T-helper 9 cell (primary cell): ENCODE measurements around the gene SDK2.

Source experiments
- DNase-seq: peaks from one replicate; pipeline ENCODE4 v3.0.0-alpha.2; 2020

The SDK2 gene

DNA sequence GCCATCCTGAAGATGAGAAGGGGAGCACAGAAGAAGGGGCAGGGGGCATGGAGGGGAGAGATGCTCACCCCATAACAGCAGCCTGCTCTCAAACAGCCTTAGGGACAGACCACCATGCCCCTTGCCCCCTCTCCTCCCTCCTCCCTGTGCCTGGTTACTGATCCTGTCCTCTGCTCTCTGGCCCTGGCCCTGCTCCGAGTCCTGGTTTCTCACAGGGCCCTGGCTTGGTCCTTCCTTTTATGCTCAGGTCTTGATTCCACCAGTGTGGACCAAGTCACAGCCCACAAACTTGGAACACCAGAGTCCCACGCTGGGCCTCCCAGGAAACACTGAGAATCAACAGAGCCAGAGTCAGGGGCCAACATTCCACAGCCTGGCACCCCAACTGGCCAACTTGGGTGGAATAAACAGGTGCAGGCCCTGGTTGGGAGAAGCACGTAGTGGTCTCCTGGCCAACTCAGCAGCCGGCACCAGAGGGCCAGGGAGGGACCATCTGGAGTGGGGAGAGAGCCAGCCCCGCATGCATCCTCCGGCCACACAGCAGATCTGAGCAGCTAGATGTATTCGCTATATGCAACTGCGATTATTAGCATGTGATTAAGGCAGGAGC is 287.6 kb downstream of the SDK2 start:
- DNase-seq = no peak

DNA sequence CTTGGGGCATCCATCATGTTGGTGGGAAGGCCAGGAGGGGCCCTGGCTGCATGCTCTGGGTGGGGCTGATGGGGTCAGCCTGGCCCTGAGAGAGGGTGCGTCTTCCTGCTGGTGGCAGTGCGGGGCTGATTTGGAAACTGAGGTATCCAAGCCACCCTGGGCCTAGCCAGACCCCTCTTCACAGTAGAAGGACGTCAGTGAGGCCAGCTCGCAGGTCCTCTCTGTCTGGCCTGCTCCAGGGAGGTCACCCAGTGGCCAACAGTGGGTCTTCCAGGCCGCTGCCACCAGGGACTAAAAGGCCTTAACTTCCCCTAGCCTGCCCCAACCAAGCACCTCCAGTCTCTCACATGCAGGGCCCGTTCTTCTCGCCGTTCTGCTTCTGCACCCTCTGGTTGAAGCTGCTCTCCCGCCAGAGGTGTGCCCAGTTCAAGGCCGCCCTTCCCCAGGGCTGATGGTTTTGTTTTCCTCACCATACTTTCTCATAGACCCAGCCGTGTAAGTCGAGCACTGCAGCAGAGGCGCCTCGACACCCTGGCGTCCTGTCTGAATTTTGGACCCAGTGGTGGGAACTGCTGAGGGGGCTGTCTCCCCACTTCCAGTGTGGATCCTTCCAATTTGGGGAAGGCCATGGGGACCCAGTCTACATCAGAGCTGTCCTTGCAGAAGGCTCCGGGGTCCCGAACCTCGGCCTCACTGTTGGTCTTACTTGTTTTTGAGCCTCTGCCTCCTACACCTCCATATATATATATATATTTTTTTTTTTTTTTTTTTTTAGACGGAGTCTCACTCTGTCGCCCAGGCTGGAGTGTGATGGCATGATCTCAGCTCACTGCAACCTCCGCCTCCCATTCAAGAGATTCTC is 289.6 kb downstream of the SDK2 start:
- DNase-seq = no peak

DNA sequence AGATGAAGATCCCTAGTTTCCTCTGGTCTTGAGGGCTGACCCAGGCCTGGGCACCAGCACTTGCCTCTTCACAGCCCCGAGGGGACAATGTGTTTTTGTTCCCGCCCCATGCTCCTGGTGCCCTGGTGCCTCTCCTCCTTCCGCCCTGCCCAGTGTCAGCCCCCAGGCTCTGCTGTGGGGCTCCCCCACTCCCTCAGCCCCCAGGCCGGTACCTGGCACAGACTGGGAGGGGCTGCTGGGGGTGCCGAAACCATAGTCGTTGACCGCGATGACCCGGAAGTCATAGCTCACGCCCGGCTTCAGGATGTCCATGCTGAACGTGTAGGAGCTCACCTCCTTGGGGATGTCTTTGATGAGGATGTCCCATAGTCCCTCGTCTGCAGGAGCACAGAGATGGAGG is 292.0 kb downstream of the SDK2 start:
- DNase-seq = no peak

DNA sequence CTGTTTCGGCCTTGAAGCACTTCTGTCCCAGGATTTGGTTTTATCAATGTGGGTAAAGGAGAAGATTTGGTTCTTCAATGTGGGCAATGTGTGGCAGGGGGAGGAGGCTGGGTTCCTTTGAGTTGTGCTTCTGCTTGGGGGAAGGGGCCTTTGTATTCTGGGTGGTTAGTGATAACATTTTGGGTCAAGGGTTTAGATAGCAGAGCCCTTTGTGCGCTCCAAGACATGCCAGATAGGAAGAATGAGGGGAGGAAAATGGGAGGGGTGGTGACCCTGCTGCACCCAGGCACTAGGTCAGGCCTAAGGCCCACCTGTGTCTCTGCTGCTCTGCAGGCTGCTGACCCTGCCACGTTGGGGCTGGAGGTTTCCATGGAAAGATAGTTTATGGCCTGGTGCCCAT is 292.5 kb downstream of the SDK2 start:
- DNase-seq = no peak

DNA sequence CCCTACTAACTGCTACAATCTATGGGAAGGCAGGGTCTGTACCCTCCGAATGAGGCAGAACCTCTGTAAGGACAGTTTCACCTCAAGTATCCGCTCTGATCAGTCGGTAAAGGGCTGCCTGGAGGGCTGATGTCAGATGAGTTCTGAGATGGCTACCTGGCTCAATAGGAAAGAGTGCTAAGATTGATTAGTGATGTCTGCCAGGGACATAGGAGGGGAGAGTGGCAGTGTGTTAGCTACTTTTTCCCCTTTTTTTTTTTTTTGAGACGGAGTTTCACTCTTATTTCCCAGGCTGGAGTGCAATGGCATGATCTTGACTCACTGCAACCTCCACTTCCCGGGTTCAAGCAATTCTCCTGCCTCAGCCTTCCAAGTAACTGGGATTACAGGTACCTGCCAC is 293.4 kb downstream of the SDK2 start:
- no peak for DNase-seq

DNA sequence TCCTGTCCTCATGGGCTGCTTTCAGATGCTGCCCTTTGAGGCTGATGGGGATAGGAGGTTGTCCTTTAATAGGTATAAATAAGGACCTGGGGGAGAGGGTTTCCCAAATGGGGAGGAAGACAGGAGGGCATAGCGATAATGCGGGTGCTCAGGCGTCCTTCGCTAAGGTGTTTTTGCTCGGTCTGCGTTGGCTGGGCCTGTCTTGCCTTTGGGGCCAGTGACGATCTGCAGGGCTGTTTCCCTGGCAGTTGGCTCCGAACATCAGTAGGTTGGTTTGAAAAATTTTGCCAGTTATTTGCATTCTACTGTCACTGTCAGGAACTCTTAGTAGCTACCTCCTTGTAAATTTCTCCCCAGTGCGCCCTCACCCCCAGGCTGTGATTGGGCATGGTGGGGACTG is 294.6 kb downstream of the SDK2 start:
- DNase-seq = no peak

DNA sequence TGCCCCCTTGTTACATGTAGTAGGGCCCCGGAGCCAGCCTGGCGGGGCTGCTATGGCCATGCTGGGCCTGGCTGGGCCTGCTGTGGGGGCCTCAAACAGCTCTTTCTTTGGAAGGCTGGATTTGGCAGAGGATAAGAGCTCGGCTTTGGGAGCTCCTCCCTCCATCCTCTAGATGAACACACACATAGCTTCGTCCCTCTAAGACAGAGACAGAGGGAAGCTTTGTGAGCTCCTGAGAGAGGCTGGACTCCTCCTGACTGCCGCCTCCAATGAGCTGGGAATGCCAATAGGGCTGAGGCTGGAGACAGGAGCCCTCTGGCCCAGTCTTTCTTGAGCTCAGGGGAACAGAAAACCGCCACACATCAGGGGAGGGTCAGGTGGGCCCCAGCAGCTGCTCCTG is 295.1 kb downstream of the SDK2 start:
- no peak for DNase-seq

DNA sequence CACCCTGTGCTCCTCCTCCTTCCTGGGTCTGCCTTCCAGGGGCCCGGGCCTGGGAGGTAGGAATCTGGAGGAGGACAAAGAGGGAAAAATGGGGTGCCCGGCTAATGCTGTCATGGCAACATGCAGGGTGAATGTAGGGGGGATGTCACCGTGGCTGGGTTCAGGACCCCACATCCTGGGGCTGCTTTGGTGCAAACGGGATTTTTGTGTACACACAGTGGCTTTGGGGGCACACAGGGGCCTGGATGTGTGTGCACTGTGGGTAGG is 295.5 kb downstream of the SDK2 start:
- no peak for DNase-seq

DNA sequence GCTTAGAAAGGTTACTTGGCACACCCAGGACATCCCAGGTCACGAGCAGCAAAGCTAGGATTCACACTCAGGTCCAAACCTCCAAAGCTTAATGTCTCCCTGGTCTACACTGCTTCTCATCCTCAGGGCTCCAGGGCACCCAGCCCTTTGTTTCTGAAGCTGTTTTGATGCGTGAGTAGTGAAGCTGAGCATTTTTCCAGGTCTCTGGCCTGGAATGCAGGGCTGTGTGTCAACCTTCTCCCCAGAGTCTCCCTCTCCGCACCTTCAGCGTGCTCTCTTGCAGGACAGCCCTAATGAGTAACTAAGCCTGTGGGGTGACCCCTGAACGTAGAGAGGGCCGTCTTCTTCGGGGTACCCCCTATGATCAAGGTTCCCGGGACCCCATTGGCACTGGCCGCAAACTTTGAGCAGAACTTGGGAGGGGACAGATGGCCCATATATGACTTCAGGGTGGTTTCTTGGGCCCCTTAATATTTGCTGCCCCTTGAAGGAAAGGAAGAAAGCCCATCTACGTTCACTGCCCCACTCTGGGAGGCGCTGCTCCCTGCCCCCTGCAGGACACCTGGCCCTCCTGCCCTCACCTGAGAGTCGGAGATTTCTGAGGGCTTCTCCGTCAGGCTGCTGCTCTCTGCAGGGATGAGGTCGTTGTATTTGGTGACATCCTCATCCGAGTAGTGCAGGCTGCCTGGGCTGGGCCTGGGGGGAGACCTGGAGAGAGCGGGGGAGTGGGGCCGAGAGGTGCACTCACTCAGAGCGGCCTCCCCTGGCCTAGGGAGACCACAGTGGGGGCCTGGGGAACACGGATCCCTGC is 296.0 kb downstream of the SDK2 start:
- DNase-seq = no peak

DNA sequence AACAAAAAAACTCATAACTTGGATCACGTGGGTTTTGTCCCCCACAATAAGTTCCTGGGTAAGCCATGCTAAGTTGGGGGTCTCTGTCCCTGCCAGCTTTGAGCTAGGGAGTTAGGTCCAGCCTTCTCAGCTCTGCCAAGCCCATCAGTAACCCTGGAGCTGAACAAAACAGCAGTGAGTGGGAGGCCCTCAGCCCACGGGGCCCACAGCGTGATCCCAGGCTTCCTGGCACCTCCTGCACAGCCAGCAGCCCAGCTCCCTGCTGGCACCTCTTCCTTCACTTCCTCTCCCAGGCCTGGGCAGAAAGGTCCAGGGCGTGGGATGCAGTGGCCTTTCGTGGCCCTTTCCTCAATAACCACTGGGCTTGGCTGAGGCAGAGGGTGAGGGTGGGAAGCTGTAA is 296.9 kb downstream of the SDK2 start:
- no peak for DNase-seq

DNA sequence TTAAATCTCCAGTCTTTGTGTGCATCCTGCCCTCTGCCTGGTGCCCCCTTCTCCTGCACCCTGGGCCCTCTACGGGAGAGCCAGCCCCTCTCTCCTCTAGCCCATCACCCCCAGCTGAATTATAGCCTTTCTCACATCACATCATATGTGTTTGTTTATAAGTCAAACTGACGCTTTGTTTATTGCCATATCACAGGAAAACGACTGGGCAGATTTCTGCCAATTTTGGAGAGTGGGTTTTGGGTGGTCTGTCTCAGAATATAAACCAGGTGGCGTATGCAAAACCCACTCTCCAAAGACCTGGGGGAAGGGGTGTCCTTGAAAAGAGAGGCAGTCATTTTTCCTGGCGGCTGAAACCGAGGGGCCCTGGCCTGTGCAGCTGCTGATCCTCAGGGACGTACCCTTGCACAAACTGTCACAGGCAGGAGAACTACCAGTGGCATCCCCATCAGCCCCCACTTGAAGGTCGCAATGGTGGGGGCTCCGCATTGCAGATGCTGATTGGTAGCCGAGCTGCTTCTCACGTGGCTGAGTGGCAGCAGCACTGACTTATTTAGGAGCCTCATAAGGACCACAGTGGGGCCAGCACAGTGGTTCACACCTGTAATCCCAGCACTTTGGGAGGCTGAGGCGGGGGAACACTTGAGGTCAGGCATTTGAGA is 297.6 kb downstream of the SDK2 start:
- no peak for DNase-seq

DNA sequence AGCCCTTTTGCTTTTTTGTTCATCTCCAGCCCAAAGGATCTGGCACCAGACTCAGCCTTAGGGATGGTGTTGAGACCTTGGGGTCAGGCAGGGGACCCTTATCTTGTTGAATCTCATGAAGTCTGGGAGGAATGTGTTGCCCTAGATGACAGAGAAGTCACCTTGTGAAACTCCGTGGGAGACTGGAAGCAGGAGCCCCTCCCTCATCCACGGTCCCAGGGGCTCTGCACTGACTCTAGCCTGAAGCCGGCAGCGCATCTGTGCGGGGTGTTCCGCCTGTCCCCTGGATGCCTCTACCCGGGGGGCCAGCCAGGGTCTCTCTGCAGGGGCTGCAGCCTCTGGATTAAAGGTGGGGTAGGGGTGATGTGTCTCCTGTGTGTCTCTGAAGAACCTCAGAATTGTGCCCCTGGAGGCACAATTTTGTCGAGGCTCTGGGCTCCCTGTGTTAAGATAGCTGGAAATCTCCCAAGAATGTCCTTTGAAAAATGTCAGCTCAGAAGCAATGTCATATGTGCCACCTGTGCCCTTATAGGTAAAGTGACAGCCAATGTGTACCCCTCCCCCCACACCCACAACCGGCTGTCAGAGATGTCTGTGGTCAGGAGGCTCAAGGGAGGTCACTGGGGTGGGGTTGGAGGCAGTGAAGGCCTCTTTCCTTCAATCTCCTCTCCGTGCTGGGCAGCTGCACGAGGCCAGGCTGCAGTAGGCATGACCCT is 300.3 kb downstream of the SDK2 start:
- DNase-seq = no peak

DNA sequence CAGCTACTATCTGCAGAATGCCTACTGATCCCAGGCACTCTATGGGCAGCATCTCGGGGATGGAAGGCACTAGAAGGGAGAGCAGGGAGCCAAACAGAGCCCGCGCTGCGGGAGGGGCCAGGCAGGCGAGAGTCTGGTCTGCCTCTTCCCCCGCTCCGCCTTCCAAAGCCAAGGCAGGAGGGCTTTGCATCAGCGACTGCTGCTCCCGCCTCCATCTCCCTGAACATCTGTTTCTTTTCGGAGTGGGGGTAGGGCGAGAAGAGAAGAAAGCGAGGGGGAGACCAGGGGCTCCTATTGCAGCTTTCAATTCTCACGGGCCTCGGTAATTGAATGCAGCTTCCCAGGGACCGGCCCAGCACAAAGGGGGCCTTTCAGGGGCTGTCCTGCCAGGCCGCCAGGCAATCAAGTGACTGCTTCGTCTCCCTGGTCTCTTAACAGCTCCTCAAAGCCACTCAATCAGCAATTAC is 301.0 kb downstream of the SDK2 start:
- no peak for DNase-seq

DNA sequence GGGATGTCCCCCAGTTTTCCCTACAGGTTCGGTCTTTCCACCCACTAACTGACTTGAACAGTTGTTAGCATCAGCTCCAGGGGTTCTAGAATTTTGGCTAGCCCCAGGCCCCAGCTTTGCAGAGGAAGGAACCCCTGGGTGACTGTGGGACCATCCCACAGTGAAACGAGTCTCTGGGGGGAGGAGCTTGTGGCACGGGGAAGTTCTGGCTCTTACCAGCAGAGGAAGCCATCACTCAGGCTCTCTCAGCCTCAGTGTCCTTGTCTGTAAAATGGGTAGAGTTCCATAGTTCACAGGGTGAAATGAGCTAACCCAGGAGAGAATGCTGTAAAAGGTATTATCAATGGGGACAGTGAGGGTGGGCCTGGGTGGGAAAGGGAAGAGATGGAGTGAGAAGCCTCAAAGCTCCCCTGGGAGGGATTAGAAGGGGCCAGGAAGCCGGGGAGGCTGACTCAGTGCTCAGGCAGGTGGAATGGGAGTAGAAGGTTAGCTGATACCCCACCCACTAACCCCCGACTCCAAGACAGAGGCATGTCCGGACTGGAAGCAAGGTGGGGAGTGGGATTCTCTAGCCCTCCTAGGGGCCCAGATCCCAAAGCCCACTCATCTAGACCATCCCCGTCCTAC is 301.6 kb downstream of the SDK2 start:
- DNase-seq = no peak

DNA sequence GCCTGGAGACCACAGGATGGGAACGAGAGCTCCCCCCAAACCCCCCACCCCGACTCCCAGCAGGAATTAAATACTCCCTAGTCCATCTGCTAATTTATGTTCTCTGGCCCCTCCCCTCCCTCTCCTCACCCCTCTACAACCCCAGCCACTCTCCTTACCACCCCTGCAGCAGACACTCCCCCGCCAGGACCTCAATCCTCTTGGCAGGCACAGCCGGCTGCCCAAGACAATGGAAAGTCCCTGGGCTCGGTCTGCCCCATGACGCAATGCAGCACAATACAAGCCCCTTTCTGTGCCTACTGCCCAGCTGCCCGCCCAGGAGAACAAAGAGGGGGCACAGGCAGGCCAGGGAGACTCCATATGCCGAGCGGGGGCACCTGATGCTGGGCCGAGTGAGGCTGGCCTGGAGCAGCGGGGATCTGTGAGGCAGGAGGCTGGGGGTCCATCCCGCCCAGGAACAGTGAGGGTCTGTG is 302.2 kb downstream of the SDK2 start:
- no peak for DNase-seq

DNA sequence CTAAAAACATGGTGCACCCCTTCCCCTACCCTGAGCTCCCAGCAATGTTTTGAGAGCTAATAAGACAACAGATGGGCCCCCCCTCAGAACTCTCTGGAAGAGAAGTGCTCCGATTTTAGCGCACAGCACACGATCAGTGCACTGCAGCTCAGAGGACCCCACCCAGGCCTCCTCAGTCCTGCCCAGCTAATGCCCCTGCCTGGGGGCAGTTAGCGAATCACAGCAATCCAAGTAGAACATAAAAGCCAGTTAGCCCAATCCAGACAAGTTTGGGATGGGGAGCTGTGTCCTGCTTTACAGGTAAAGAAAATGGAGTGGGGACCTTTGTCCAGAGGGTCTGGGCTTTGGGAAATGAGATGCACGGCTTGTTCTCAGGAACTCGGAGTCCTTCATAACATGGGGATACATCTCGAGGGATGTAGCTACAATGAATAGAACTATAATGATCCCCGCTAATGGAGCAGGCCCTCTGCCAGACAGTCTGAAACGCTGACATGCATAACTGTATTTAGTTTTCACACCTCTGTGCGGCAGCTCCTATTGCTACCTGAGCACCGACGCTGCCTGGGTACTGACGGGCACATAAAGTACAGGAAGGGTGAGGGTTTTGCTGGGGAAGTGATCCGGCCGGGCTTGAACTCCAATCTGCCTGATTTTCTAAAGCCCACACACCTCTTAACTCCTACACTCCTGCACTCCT is 302.7 kb downstream of the SDK2 start:
- DNase-seq = no peak

DNA sequence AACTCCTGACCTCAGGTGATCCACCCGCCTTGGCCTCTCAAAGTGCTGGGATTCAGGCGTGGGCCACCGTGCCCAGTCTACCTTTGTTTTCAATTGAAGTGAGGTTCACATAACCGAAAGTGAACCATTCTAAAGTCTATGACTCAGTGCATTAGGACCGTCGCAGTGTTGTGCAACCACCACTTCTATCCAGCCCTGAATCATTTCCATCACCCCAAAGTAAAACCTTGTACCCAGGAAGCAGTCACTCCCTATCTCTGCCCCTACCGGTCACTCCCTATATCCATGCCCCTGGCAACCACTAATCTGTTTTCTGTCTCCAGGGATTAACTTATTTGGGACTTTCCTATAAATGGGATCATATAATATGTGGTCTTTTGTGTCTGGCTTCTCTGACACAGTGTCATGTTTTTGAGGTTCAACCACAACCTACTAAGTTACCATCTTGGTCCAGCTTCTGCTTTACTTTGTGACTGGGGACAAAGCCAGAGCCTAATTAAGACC is 304.1 kb downstream of the SDK2 start:
- DNase-seq = no peak

DNA sequence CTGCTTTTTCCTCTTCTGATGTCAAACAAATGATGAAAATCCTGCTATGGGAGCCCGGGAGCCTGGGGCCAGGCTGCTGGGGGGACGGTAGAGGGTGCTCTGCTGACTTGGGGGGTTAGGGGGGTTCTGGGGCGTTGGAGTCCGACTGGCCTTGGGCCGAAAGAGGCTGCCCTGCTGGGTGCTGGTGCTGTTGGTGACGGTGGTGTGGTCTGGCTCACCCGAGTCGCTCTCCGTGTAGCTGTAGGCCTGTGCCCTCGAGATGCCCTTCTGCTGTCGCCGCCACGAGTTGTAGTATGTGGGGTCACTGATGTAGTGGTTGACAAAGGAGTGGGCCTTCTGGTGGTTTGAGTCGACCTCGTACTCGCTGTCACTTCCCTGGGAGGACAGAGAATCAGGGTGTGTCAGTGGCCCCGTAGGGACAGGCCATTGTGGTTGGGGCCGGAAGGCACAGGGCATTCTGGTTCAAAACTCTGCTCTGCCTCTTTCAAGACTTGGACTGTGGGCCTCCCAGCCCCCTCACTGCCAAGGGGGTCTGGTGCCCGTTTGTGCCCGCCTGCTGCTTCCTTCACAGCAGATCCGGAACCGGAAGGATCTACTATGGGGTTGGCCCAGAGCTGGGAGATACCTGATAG is 305.6 kb downstream of the SDK2 start:
- no peak for DNase-seq

DNA sequence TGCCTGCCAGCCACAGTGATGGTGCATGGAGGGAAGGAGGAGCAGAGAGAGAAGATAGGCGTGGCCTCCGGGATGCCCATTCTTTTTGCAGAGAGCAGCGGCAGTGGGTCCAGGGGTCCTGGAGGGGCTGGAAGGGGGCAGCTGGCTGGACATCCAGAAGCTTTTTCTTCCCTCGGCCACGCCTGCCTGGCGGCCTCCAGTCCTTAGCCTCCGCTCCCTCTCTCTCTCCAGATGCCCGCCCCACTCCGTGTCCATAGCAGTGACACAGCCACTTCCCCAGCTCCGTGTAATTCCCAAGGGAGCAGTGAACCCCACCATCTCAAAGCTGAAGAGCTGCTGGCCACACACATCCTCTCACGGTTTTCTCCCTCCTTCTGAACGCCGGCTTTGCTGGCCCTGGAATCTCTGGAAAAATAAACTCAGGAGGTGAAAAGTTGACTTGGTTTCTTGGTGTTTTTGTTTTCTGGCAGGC is 306.2 kb downstream of the SDK2 start:
- no peak for DNase-seq

DNA sequence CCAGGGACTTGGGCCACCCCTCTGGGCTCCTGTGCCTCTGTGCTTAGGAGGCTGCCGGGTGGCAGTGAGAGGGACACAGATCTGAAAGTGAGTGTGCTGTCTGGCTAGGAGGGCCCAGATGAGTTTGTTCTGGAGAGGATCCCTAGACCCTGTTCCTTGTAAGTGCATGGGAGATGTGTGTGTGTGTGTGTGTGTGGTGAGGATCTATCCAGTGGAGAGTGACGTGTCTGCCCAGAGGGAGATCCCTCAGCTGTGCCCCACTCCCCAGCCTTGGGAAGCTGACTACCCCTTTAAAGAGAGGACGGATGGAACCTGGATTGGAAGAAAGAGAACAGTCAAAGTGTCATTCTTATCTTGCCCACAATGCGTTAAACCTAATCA is 306.9 kb downstream of the SDK2 start:
- DNase-seq = no peak
